HG03095 (cell line): ENCODE measurements around the gene BAHCC1.

Experiments
- ATAC-seq: cut with Tn5 transposase; IDR thresholded peaks from one replicate; pipeline ENCODE4 v1.9.1; 2021; ENCODE audit warnings: moderate library complexity; ENCODE audit not compliant: unreplicated experiment

The BAHCC1 gene

DNA sequence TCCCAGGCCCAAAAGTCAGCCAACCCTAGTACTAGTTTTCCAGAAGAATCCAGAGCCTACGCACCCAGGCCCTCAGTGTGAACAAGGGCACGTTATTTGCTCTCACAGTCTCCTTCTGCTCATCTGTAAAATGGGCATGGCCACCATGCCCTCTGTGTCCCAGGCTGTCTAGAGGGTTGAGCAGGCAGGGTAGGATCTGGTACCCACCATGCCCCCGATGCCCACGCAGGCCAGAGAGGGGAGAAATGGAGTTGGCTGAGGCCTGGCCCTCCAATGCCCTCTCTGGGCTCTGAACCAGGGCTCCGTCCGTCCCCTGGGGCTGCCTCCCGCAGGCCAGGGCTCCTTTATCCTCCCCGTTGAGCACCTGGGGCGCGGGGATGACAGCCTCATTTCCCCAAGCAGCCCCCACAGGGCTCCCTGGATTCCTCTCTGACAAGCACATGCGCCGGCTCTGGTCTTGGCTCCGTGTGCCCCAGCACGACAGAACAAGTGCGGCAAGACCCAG is 9.1 kb upstream of the BAHCC1 start:
- no peak for ATAC-seq

DNA sequence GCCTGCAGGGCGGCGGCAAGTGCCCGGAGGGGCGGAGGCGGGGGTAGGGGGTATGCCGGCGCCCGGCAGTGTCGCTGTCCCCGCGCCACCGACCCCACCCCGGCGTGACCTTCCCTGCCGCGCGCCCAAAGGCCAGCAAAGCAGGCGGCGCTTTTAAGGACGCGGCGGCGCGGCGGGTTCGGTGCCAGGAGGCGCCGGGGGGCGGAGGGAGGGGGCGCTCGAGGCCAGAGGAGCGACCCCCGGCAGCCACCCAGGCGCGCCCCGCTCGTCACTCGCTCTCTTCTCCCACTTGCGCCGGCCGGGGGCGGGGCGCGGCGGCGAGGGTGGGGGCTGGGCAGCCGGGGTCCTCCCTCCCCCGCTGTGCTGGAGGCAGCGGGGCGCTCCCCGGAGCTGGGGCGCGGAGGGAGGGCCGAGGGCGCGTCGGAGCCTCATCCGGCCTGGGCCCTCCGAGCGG is 8.6 kb upstream of the BAHCC1 start:
- ATAC-seq = no peak

DNA sequence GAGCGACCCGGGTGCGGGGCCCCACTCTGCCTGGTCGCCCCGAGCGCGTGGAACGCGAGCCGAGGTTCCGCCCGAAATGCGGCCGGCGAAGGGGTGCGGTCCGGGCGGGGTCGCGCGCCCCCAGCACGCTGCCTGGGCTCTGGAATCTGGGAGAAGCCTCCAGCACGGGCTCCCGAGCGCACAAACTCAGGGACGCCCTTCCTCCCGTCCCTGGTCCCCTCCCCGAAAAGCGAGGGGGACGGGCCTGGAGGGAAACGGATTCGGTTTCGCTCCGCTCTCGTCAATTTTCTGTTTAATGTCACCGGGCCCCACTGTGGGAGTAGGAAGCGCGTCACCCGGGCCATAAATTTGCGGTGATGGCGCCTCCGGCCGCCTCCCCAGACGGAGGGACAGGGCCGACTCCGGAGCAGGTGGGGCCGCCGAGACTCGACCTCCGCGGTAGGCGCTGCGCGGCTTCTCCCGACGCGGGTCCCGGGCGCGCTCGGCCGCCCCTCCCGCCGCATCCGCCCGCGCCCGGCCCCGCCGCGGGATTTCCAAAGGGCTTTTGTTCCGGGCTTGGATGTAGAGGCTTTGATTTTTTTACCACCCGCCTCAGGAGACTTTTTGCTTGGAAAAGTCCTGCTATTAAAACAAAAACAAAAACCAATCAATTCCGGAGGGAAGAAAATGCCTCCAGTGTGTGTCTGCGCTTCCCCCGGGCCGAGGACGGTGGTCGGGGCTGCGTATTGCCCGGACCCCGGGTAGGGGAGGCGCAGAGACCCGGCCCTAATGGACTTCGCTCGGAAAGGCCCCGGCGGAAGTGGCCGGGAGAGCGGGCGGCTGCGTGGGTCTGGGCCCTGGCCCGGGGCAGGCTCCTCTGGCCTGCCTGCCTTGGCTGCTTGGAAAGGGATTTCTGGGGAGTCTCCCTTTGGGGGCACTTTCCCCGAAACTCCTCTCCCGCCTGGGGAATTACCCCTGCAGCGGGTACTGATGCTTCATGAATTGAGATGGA is 7.9 kb upstream of the BAHCC1 start:
- ATAC-seq = no peak

DNA sequence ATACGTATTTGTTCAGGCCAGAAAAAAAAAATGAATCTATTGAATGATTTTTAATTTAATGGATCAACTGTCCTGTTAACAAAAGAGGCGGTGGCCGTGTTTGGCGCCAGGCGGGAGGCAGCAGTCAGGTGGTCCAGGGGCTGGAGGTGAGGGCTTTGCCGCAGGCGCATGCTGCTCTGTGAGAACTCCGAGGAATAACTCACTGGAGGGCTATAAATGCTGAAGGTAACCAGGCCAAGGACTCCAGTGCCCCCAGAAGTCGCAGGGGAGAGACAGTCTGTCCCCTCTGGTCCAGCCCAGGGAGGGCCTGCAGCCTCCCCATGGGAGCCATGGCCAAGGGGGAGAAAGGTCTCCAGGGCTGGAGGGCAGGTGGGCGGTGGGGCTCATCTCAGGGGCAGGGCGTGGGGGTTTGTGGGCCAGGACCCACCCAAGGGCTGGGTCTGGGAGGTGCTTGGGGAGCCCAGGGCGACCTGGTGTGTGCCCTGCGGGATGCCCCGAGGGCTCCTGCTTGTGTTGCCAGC is 7.1 kb upstream of the BAHCC1 start:
- ATAC-seq = no peak

DNA sequence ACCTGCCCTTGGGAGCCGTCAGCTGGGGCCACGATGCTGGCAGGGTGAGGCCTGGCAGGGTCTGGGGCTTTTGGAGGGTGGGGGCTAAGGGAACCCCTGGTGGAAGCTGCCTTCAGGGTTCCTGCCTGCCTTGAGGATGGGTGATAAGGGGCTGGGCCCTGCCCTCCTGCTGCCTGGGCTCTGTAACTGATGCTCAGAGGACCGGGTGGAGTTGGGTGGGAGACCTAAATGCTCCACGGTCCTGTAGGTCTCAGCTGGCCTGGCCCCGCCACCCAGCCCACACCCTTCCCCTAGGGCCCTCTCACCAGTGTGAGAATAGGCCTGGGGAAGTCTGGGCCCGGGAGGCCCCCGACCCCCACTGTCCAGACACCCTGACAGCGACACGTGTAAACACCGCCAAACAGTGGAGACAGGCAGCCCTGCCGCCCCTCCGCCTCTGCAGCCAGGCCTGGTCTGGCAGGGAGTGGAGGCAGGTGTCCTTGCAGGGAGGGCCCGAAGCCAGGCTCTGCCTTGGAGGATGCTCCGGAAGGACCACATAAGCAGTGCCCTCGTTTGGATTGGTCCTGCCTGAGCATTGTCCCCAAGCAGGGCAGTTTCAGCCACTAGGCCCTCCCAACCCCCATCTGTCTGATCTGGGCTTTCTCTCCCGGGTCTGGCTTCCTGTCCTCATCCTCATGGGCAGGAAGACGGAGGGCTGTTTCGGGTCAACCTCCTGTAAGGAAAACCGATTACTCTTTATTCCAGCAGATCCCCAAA is 6.5 kb upstream of the BAHCC1 start:
- ATAC-seq = no peak

DNA sequence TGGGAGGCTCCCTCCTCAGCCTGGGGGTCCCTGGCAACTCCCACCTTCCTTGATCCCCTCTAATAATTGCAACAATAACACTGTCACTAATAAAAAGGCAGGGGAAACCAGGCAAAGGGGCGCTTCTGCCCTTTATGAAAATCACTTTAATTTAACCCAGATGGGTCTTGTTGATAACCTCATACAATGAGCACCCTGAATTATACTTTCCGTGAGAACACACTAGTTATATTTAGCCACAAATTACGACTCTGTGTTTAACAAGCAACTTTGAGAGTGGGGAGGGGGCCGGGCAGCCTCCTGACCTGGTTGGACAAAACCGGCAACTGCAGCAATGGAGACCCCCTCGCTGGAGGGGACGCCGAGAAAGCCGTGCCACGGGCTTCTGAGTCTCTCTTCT is 5.7 kb upstream of the BAHCC1 start:
- ATAC-seq = no peak

DNA sequence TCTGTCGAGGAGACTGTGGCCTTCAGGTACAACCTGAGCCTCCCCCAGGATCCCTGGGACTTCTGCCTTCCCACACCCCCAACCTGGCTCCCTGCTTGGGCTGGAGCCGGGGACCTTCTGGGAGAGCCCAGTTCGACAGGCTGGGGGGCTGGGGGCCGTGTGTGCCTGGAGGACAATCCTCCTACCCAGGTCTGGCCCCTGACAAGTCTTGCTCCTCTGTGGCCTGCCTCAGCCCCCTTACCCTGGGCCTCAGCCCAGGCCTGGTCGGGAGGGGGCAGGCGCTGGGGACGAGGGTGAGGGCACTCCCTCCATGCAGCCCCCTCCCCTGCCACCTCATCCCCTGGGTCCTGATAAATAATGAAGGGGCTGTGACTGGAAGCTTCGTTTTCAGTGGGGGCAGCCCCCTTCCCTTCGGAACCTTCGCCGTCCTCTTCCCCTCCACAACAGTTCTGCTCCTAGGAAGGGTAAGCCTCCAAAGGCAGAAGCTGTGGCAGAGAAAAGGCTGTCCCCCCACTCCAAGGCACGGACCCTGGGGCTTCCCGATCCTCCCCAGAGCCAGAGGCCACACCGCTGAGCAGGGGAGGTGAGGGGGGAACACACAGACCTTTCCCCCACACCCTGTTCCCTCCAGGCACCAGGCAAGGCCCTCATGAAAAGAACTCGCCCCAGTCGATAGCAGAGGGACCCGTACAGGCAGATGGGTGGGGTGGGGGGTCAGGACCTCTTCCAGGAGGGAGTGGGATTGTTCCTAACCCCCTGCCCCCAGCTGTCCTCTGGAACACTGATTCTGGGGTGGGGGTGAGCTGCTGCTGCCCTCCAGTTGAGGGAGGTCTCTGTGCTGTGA is 5.0 kb upstream of the BAHCC1 start:
- no peak for ATAC-seq

DNA sequence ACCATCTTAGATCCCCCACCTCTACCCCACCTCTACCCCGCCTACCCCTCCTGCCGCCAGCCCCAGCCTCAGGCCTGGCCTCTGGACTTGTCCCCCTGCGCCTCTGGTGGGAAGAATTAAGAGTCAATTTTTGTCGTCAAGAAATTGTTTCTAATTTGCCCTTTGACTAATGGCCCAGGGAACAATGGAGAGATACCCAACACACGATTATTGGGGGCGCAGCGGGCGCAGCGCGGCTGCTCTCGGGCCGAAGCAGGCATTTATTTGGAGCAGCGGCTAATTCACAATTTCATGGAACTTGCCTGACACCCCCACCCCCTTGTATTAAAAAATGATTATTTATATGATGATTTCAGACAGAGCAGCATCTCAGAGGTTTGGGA is 4.4 kb upstream of the BAHCC1 start:
- ATAC-seq = no peak

DNA sequence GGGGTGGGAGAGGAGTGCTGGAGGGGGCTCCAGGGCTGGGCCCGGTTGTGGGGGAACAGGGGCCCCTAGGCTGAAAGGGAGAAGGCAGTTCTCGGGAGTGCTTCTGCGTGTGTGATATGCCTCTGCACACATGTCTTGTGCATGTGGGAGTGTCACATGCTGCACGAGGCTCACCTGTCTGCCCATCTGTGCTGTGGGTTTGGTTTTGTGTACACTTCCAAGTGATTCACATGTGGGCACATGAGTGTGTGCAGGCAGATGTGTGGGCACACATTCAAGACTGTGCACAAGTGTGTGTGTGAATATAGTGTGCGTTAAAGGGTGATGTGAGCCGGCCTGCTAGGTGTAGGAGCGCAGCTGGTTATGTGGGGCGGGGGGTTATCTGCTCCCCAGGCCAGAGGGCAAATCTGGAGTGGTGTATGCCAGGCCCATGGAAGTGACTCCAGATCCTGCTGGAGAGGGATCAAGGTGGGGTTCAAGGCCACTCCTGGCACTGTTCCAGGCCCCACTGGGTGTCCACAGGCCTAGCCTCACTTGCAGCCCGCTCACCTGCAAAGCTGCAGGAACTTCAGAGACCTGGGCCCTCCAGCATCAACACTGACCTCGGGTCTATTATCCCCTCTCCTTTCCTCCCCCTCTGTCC is 3.8 kb upstream of the BAHCC1 start:
- no peak for ATAC-seq

DNA sequence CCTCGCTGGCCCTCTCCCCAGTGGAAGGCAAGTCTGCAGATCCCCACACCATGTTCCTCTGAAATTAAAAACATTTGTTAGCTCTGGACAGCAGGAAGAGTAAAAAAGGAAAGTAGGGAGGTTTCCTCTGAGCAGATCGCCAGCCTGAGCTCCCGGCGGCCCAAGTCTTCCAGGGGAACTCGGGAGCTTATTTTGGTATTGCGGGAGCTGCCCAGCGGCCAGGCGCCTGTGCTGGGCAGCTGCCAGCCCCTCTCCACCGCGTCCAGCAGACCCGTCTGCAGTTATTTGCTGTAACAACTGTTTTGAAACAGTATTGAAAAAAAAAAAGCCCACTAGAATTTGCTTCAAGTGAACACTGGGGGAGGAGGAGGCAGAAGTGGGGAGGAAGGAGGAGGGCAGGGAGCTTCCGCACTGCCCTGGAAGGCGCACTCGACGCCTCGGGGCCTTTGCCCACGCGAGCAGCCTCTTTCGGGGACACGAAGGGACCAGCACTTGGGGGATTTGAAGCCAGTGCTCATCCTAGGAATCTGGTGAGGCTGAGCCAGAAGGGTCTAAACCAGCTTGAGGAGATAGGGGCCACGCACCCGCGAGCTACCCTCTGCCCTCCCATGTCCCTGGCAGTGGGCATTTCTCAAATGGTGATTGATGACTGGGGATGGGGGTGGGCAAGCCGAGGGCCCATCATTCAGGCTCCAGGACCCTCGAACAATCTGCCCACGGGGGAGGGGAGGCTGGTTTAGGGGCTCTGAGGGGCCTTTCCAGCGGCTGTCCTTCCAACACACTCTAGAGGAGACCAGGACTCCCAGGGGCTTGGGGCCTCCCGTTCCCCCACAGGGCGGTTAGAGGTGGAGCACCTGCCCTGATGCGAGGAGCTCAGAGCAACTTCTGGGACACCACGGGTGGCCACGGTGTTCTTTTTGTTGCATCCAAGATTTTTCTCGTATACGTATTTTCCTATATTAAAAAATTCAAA is 3.0 kb upstream of the BAHCC1 start:
- ATAC-seq = no peak

DNA sequence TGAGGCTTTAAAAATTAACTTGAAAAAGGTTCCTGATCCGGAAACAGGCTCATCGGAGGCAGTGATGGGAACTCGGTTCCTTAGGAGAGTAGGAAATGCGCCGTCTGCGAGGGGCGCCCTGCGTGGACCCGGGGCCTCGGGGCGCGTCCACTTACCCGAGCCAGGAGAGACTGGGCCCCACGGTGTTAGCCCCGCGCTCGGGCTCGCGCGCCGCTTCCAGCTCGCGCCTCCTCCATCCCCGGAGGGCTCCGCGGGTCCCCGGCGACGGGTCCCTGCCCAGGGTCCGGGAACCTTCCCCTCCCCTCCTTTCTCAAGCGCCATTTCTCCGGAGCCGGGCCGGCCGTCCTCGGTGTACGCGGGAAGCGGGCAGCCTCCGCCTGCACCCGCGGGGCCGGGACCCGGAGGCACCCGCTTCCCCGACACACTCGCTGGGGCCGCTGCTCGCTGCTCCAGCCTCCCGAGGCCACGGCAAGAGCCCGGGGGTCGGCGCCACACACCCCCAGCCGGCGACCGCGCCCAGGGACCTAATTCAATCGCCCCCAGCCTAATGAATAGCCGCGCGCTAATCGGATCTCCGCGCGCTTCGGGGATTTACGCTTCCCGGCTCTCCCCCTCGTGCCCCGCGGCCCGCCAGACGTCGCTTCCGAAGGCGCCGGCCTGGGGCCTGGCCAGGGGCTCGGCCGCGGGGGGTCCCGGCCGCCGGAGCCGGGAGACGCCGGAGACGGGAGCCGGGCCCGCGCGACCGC is 2.2 kb upstream of the BAHCC1 start:
- no peak for ATAC-seq

DNA sequence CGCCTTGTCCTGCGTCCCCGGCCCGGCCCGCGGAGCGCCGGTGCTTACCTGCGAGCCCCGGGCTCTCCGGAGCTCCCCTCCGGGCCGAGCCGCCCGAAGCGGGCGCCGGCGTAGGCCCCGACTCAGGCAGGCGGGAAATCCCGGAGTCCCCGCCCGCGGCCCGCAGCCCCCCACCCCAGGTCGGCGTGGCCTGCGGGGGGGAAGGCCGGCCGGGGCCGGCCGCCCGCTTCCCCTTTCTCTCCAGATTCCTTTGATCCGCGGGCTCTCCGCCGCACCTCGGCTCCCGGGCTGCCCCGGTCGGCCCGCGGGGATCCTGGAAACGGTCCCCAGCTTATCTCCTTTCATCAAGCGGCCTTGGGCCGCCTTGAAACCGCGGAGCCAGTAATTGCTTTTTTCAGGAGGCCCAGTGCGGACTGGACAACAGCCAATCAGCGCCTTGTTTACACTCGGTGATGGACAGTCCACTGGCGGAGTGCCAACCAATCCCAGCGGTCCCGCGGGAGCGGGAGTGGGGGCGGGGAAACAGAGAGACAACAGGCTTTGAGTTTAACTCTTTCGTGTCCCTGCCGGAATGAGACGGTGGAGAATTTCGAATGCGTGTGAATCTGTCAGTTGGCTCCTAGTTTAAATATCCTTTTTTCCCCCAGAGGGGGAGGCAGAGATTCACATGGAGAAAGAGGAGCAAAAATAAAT is 1.4 kb upstream of the BAHCC1 start:
- no peak for ATAC-seq

DNA sequence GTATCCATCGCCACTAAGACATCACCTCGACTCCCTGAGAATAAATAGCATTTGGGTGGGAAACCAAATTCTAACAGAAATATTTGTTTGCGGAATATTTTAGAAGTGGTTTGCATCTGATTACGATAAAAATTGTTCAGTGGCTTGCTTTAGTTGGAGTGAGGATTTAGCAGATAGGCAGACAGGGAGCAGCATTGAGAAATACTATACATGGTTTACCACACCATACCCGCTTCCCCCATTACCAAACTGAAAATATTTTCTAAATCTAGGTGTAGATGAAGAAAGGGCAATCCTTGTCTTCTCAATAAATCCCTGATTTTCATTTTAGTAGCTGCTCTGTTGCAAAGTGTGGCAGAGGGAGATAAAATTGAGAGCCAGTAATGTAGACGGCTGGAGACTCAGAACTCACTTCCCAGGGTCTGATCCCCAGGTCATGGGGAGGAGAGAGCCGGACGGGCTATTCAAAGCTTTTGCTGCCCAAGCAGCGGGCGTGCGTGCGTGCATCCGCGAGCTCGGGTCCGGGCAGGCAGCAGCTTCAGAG is 808 bp upstream of the BAHCC1 start:
- ATAC-seq = no peak

DNA sequence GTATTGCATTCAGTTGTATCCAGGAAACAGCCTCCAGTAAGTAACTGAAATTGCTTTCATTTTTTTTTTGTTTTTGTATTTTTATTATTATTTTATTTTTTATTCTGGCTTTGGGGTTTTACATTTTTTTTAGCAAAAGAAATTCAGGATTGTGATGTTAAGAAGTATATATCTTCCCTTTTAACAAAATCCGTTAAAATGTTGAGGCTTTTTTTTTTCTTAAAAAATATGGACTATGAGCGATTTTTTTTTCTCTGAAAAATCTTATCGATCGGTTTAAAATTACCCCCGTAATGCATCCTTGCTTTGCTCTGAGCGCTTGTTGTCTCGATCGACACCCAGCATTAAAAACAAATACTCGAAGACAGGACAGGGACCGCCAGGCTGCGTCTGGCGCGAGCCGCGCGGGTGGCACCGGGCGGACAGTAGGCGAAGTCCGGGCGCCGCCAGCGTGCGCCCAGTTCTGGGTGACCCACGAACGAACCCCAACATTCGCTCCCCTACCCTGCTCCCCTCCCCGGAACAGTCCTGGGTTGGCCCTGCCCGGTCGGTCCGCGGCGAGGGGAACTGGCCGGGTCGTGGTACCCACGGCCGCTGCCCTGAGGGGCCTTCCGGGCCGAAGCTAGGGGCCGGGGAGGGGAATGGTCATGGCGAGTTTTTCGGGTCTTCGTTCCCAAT is 482 bp downstream of the BAHCC1 start:
- ATAC-seq = no peak

DNA sequence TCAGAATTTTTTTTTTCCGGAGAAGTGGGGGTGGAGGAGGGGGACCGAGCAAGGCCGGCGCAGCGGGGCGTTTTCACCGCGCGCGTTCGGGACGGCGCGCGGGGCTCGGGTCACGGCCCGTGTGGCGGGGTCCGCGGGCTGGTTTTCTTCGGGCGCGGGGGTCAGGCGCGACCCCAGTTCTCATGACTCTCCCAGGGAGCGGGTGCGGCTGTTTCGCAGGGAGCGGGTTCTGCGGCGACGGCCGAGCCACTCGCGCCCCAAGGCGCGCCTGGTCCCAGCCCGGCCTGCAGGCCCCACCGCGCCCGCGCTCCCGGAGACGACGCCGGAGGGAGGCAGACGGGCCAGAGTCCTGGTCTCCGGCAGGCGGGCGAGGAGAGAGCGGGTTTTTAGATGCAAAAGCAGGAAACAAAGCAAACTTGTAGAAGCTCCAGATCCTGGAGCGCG is 1.0 kb downstream of the BAHCC1 start:
- ATAC-seq = no peak

DNA sequence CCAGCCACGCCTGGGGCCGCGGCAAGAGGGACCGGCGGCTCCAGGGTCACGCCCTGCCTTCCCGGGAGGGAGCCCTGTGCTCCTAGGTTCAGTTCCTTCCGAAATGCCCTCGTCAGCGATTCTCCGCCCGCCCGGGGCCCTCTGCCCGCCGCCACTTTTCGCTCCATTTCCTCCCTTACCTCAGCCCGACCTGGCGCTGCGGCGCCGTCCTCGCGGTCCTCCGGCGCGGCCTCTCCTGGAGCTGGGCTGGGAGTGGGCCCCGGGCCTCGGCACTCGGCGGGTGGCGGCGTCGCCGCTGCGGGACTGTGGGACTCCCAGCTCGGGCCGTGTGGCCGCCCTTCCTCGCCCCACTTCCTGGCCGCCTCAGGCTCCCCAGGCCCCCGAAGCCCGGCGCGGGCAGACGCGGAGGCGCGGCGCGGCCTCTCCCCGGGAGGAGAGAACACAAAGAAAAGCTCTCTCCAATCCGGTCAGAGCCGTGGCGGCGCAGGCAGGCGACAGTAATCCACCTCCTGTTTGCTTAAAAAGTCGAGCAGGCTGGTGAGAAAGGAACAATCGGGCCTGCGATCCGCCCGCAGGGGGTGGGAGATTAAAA is 1.6 kb downstream of the BAHCC1 start:
- ATAC-seq = no peak
